H1 (cell line): Measurements from ENCODE around the gene ATG4C. TPM values are rescaled to one million over a fixed set of nuclear protein-coding genes. Genes with fewer than 3 reads are reported as not detected.

ENCODE experiments used
- CTCF ChIA-PET: fragments of 300-600 bp; sonication (Branson Sonifier 250); formaldehyde crosslinking; loops from one replicate; lab custom pipeline; 2021; ENCODE audit not compliant: partially characterized antibody; lab: Charles Lee
- POLR2A ChIA-PET: fragments of 300-600 bp; sonication (Branson Sonifier 250); formaldehyde crosslinking; loops from one replicate; lab custom pipeline; 2021; ENCODE audit warnings: inconsistent platforms; ENCODE audit not compliant: partially characterized antibody; lab: Charles Lee
- DNase-seq, 2 experiments: peaks; one replicate each; pipeline versions ENCODE4 v3.0.0 to v3.0.0-alpha.2; 2010 to 2022; ENCODE audit warnings: low spot score in 2 of 2, low read depth in 1 of 2, mixed read lengths in 1 of 2
- FAIRE-seq: peaks from 2 replicates; lab custom pipeline; 2011; peaks lifted over from hg19 to GRCh38; lab: Jason Lieb, UNC
- H2AFZ ChIP-seq: 2 replicates; pipeline ENCODE4 v1.8.1; 2012; ENCODE audit warnings: low read length, inconsistent platforms
- H2AK5ac ChIP-seq: 2 replicates; pipeline ENCODE4 v1.6.1; 2013; ENCODE audit warnings: low read depth, low read length
- H2BK120ac ChIP-seq: replicated peaks from 2 replicates; pipeline ENCODE3; 2013; ENCODE audit warnings: low read depth, low read length, inconsistent platforms
- H2BK12ac ChIP-seq: 2 replicates; pipeline ENCODE4 v1.6.1; 2013; ENCODE audit warnings: low read depth, low read length
- H2BK15ac ChIP-seq: 2 replicates; pipeline ENCODE4 v1.6.1; 2013; ENCODE audit warnings: low read length
- H2BK20ac ChIP-seq: 2 replicates; pipeline ENCODE4 v1.6.1; 2013; ENCODE audit warnings: low read length
- H2BK5ac ChIP-seq: 2 replicates; pipeline ENCODE4 v1.6.1; 2013; ENCODE audit warnings: low read depth, low read length
- H3K14ac ChIP-seq: 2 replicates; pipeline ENCODE4 v1.6.1; 2013; ENCODE audit warnings: inconsistent platforms; ENCODE audit not compliant: insufficient read length
- H3K18ac ChIP-seq: 2 replicates; pipeline ENCODE4 v1.6.1; 2013; ENCODE audit warnings: low read length; ENCODE audit errors: extremely low read depth
- H3K23ac ChIP-seq: 2 replicates; pipeline ENCODE4 v1.6.1; 2013; ENCODE audit warnings: inconsistent platforms; ENCODE audit not compliant: insufficient read length
- H3K23me2 ChIP-seq: 2 replicates; pipeline ENCODE4 v1.6.1; 2013; ENCODE audit warnings: low read depth, low read length
- H3K27ac ChIP-seq: 2 replicates; pipeline ENCODE4 v1.6.1; 2011; ENCODE audit warnings: low read depth, low read length, inconsistent platforms
- H3K27me3 ChIP-seq, 4 experiments: replicated peaks in 1 of 4; 1 replicate in 1 of 4; 2 replicates in 3 of 4; pipeline versions ENCODE4 v1.6.1 to v1.8.1; 2011 to 2013; ENCODE audit warnings: low read length in 3 of 4, mild to moderate bottlenecking in 3 of 4, inconsistent platforms in 2 of 4, mixed read lengths in 2 of 4, moderate library complexity in 1 of 4; ENCODE audit not compliant: control insufficient read depth in 3 of 4, insufficient read depth in 3 of 4; ENCODE audit errors: extremely low read depth in 1 of 4
- H3K36me3 ChIP-seq, 4 experiments: 2 replicates each; pipeline versions ENCODE4 v1.6.1 to v1.8.1; 2011 to 2013; ENCODE audit warnings: mild to moderate bottlenecking in 4 of 4, low read length in 3 of 4, moderate library complexity in 2 of 4, control low read depth in 1 of 4, inconsistent platforms in 1 of 4; ENCODE audit not compliant: insufficient read depth in 4 of 4, control insufficient read depth in 2 of 4
- H3K4ac ChIP-seq: replicated peaks from 2 replicates; pipeline ENCODE3; 2013; ENCODE audit warnings: low read length, low read depth, mixed read lengths, inconsistent platforms; ENCODE audit not compliant: insufficient read length
- H3K4me1 ChIP-seq, 4 experiments: replicated peaks in 1 of 4; 1 replicate in 1 of 4; 2 replicates in 3 of 4; pipeline versions ENCODE4 v1.6.1 to v1.8.1; 2011 to 2013; ENCODE audit warnings: low read length in 3 of 4, inconsistent platforms in 2 of 4, mixed read lengths in 1 of 4; ENCODE audit not compliant: insufficient read depth in 4 of 4, control insufficient read depth in 3 of 4
- H3K4me2 ChIP-seq, 2 experiments: 2 replicates each; pipeline versions ENCODE4 v1.6.1 to v1.8.1; 2011 to 2013; ENCODE audit warnings: low read depth in 2 of 2, low read length in 2 of 2, control low read depth in 1 of 2, inconsistent platforms in 1 of 2, mild to moderate bottlenecking in 1 of 2; ENCODE audit not compliant: insufficient read depth in 1 of 2
- H3K4me3 ChIP-seq, 4 experiments: fragments of 200-600, 300-600 bp in 1 of 4; sonication (generic), shearing (Covaris generic), sonication (Bioruptor Twin) in 1 of 4; 2 replicates each; pipeline versions ENCODE4 v1.5.1 to v1.8.1; 2011 to 2016; ENCODE audit warnings: low read length in 4 of 4, low read depth in 3 of 4, control low read depth in 2 of 4, inconsistent platforms in 2 of 4, mild to moderate bottlenecking in 2 of 4, mixed read lengths in 1 of 4, moderate library complexity in 1 of 4; ENCODE audit not compliant: insufficient read depth in 2 of 4; ENCODE audit errors: extremely low read depth in 1 of 4
- H3K56ac ChIP-seq: replicated peaks from 2 replicates; pipeline ENCODE3; 2013; ENCODE audit warnings: low read depth, mild to moderate bottlenecking, mixed read lengths, low read length, inconsistent platforms; ENCODE audit not compliant: insufficient read length
- H3K79me1 ChIP-seq: 2 replicates; pipeline ENCODE4 v1.6.1; 2013; ENCODE audit warnings: low read depth, low read length, control low read depth
- H3K79me2 ChIP-seq, 2 experiments: 2 replicates each; pipeline versions ENCODE4 v1.6.1 to v1.8.1; 2012 to 2013; ENCODE audit warnings: low read length in 2 of 2, mild to moderate bottlenecking in 2 of 2, inconsistent platforms in 1 of 2; ENCODE audit not compliant: insufficient read depth in 2 of 2, control insufficient read depth in 1 of 2
- H3K9ac ChIP-seq, 4 experiments: replicated peaks in 1 of 4; 1 replicate in 1 of 4; 2 replicates in 3 of 4; pipeline versions ENCODE4 v1.6.1 to v1.8.1; 2011 to 2013; ENCODE audit warnings: low read depth in 3 of 4, low read length in 3 of 4, control low read depth in 2 of 4, mild to moderate bottlenecking in 2 of 4, moderate library complexity in 2 of 4, inconsistent platforms in 1 of 4; ENCODE audit errors: extremely low read depth in 1 of 4
- H3K9me3 ChIP-seq, 2 experiments: 2 replicates each; pipeline versions ENCODE4 v1.6.1 to v1.8.1; 2012 to 2013; ENCODE audit warnings: mild to moderate bottlenecking in 2 of 2, moderate library complexity in 2 of 2, control low read depth in 1 of 2, inconsistent platforms in 1 of 2, low read depth in 1 of 2, low read length in 1 of 2, mixed read lengths in 1 of 2; ENCODE audit not compliant: insufficient read depth in 2 of 2
- H4K20me1 ChIP-seq, 2 experiments: replicated peaks in 1 of 2; 2 replicates each; pipeline versions ENCODE3 to v1.8.1; 2011 to 2013; ENCODE audit warnings: inconsistent platforms in 2 of 2, low read length in 2 of 2, mild to moderate bottlenecking in 1 of 2; ENCODE audit not compliant: insufficient read depth in 2 of 2, control insufficient read depth in 1 of 2
- H4K5ac ChIP-seq: 2 replicates; pipeline ENCODE4 v1.6.1; 2013; ENCODE audit warnings: low read length, low read depth, mixed read lengths, inconsistent platforms; ENCODE audit not compliant: insufficient read length
- H4K8ac ChIP-seq: 2 replicates; pipeline ENCODE4 v1.8.0; 2013; ENCODE audit warnings: mild to moderate bottlenecking, moderate library complexity, low read length, inconsistent platforms; ENCODE audit not compliant: insufficient read depth; ENCODE audit errors: extremely low read depth
- H4K91ac ChIP-seq: replicated peaks from 2 replicates; pipeline ENCODE3; 2013; ENCODE audit warnings: low read length, mixed read lengths, inconsistent platforms; ENCODE audit not compliant: insufficient read length
- CEBPB ChIP-seq: IDR thresholded peaks from 2 replicates; pipeline ENCODE4 v1.6.1; 2012; ENCODE audit warnings: low read depth, low read length
- whole genome bisulfite sequencing, 2 experiments: shearing (Covaris generic) in 1 of 2; methylation state at CpG; one replicate each; pipeline versions ENCODE4 v1.1.6 to v1.1.7; 2013 to 2015; ENCODE audit warnings: low lambda C conversion rate in 2 of 2, mixed read lengths in 2 of 2, inconsistent platforms in 1 of 2, low coverage in 1 of 2, missing lambda C conversion rate in 1 of 2; ENCODE audit not compliant: insufficient replicate concordance in 2 of 2, insufficient coverage in 1 of 2, insufficient read length in 1 of 2; ENCODE audit errors: extremely low coverage in 1 of 2, missing lambda C conversion rate in 1 of 2; 5-methylcytosine and 5-hydroxymethylcytosine counted together
- polyA plus RNA-seq, 7 experiments: library from polyadenylated mRNA; depleted of rRNA in 3 of 7; stranded (reverse) in 5 of 7; unstranded in 2 of 7; fragments of >200 nt in 5 of 7; fragments of 200-250 nt in 2 of 7; gene quantifications; 1 replicate in 5 of 7; 2 replicates in 1 of 7; 4 replicates in 1 of 7; pipeline versions ENCODE4 v1.2.1 to v1.2.3, GENCODE V29; 2011 to 2013; ENCODE audit warnings: missing spikeins in 2 of 7, mixed read lengths in 2 of 7
- total RNA-seq: library from RNA; stranded (reverse); fragmentation: NEBNext Ultra II Directional; extraction: Animal tissue kit (Norgen Biotek cat#: 25700); gene quantifications from 2 replicates; pipeline ENCODE4 v1.2.1, GENCODE V29; 2021
- TF ChIP-seq, protein P1 (sequence below): IDR thresholded peaks from 2 replicates; pipeline ENCODE4 v1.6.1; 2012; ENCODE audit warnings: inconsistent platforms

ATG4C gene
- total and polyA plus RNA-seq, 2 of the 8 experiments (the other 6 are each of a cell fraction or from before 2014, with no cell fraction given): 5.1 to 22.2 TPM

DNA sequence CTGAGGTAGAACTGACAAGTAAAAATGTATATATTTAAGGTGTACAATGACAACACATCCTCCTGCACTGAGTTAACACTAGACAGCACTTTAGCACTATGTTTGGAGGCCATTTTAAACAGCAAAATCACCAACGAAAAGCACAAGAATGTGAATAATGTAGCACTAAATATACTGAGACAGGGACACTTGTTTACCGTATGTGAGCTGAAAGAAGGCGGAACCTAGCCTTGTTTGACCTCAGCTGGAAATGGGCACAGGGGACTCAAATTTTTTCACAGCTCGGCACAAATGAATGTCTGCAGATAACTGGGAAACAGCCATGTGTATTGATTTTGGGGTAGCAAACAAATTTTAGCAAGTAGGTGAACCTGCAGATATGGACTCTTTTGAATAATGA, 18.0 kb upstream of the ATG4C start:
- no peak overlapping the region for H3K9ac ChIP-seq
- peak; percentile 71 for FAIRE-seq

More for the DNA sequence above, 18.0 kb upstream of the ATG4C start:
- no peak overlapping the region for H4K8ac ChIP-seq
- peaks cover 0 to 3% (median 0%) of the 10 kb centered on the region in 4 experiments; a peak in 1 of 7 replicates for H3K4me1 ChIP-seq
- H2BK12ac ChIP-seq: no peak overlapping the region
- H3K4ac ChIP-seq: no peak overlapping the region
- no peak overlapping the region for H2BK5ac ChIP-seq
- no peak overlapping the region for H2AK5ac ChIP-seq
- H4K91ac ChIP-seq: no peak overlapping the region
- H3K56ac ChIP-seq: no peak overlapping the region
- no peaks in the 10 kb centered on the region for H3K27me3 ChIP-seq
- no peak overlapping the region for H2BK15ac ChIP-seq
- no peaks in the 10 kb centered on the region for H3K23me2 ChIP-seq
- H3K36me3 ChIP-seq: peaks cover 0 to 10% (median 0%) of the 10 kb centered on the region in 4 experiments; a peak in 2 of 8 replicates
- no peak overlapping the region for H2BK20ac ChIP-seq
- H3K9me3 ChIP-seq: peaks cover 7 to 13% of the 10 kb centered on the region in 2 experiments
- H3K27ac ChIP-seq: no peak overlapping the region
- H4K20me1 ChIP-seq: no peaks in the 10 kb centered on the region
- no peak overlapping the region for H3K4me3 ChIP-seq
- no peak overlapping the region for H4K5ac ChIP-seq
- ChIA-PET CTCF (interaction anchor here (0.5 to 1.8 kb wide), 3 partner anchors 20 to 1313 kb away, joined by 3 to 5 read pairs (median 3); no protein-coding TSS in a partner anchor), POLR2A (interaction anchor here (0.7 kb wide), 1 partner anchor 16 kb away, joined by 3 read pairs; no protein-coding TSS in a partner anchor)
- no peak overlapping the region for H3K14ac ChIP-seq
- 67% methylated on average over 4 of the region's 4 CpGs; no CpG with 5 or more reads in 1 of the 2 experiments for WGBS, 2 experiments
- H3K79me2 ChIP-seq: no peaks in the 10 kb centered on the region
- H3K79me1 ChIP-seq: no peaks in the 10 kb centered on the region
- no peak overlapping the region for H3K23ac ChIP-seq
- no peak overlapping the region for H3K4me2 ChIP-seq
- no peak for DNase-seq
- H3K18ac ChIP-seq: no peak overlapping the region
- TF ChIP-seq, protein P1, sequence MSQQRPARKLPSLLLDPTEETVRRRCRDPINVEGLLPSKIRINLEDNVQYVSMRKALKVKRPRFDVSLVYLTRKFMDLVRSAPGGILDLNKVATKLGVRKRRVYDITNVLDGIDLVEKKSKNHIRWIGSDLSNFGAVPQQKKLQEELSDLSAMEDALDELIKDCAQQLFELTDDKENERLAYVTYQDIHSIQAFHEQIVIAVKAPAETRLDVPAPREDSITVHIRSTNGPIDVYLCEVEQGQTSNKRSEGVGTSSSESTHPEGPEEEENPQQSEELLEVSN: no peak
- no peak for TF ChIP-seq CEBPB
- H2BK120ac ChIP-seq: no peak overlapping the region
- H2AFZ ChIP-seq: 0 out of 2 replicates have a peak overlapping the region, but pooled peaks have one; percentile 24
